SK-N-MC (cell line): ENCODE data around the gene PPIA.

ENCODE experiments used
- EZH2 ChIP-seq: fragments of 200-600 bp; sonication (generic); IDR thresholded peaks from one replicate; pipeline ENCODE4 v1.6.1; 2017; ENCODE audit warnings: antibody characterized with exemption
- POLR2AphosphoS5 ChIP-seq: IDR thresholded peaks from 2 replicates; pipeline ENCODE4 v1.6.1; 2012; ENCODE audit warnings: mild to moderate bottlenecking, low read depth, low read length, borderline replicate concordance

DNA sequence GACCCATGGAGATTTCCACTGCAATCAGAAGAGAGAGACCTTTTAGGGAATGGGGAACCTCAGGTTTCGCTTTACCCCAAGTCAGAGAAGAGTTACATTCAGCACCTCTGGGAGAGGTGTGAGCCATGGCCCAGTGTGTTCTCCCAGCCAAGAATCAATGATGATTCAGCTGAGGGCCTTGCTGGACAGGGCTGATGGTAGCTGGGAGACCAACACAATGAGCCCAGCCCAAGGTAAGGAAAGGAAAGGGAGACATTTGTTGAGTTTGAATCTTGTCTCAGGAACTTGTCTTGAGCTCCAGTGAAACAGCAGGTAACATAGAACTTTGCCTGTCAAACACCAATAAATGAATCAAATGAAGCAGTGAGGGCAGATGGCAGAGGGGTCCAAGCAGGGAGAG, 14.0 kb upstream of the PPIA start:
- no peak for TF ChIP-seq POLR2AphosphoS5
- TF ChIP-seq EZH2: no peak
